ENCODE measurements around the gene HIP1R.

HIP1R gene, protein sequence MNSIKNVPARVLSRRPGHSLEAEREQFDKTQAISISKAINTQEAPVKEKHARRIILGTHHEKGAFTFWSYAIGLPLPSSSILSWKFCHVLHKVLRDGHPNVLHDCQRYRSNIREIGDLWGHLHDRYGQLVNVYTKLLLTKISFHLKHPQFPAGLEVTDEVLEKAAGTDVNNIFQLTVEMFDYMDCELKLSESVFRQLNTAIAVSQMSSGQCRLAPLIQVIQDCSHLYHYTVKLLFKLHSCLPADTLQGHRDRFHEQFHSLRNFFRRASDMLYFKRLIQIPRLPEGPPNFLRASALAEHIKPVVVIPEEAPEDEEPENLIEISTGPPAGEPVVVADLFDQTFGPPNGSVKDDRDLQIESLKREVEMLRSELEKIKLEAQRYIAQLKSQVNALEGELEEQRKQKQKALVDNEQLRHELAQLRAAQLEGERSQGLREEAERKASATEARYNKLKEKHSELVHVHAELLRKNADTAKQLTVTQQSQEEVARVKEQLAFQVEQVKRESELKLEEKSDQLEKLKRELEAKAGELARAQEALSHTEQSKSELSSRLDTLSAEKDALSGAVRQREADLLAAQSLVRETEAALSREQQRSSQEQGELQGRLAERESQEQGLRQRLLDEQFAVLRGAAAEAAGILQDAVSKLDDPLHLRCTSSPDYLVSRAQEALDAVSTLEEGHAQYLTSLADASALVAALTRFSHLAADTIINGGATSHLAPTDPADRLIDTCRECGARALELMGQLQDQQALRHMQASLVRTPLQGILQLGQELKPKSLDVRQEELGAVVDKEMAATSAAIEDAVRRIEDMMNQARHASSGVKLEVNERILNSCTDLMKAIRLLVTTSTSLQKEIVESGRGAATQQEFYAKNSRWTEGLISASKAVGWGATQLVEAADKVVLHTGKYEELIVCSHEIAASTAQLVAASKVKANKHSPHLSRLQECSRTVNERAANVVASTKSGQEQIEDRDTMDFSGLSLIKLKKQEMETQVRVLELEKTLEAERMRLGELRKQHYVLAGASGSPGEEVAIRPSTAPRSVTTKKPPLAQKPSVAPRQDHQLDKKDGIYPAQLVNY

GRCh38 chr12:122834921-122835749 is at the start of gene HIP1R:
Gene HIP1R, plus strand, starts transcription at chr12:122835457. Its CDS starts 94 bp downstream, at chr12:122835551.
- no peak for TF ChIP-seq CTCF (IDR thresholded peaks at IDR 0.05; ENCODE audit: low read depth, low read length, missing control alignments)
- H3K4me3 ChIP-seq (replicated peaks; ENCODE audit: low read depth, low read length) = peak within 1 kb of the TSS; percentile 58
- DNase-seq (ENCODE audit: extremely low read depth, low read depth) = no peak

GRCh38 chr12:122785503-122785902 is 49.8 kb upstream of the HIP1R start:
- no peak for TF ChIP-seq CTCF (IDR thresholded peaks at IDR 0.05; ENCODE audit: low read depth, low read length, missing control alignments)
- DNase-seq (ENCODE audit: extremely low read depth, low read depth) = no peak
- H3K4me3 ChIP-seq (replicated peaks; ENCODE audit: low read depth, low read length) = no peak overlapping the region

DNA sequence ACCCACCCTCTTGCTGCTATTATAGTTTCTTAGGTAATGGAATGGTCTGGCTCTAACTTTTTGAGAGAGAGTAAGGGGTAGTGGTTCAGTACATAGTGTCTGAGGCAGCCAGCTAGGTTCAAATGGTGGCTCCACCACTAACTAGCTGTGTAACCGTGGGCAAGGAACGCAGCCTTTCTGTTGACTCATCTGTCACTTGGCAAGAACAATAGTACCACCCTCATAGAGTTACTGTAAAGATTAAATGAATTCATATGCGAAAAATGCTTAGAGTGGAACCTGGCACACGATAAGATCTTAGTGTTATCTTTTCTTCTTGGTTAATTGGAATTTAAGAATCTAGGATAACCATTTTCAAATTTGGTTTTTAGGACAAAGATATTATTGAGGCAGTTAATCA is 46.9 kb upstream of the HIP1R start:
- H3K4me3 ChIP-seq (replicated peaks; ENCODE audit: low read depth, low read length) = no peak overlapping the region
- no peak for TF ChIP-seq CTCF (IDR thresholded peaks at IDR 0.05; ENCODE audit: low read depth, low read length, missing control alignments)
- DNase-seq (ENCODE audit: extremely low read depth, low read depth) = no peak

DNA sequence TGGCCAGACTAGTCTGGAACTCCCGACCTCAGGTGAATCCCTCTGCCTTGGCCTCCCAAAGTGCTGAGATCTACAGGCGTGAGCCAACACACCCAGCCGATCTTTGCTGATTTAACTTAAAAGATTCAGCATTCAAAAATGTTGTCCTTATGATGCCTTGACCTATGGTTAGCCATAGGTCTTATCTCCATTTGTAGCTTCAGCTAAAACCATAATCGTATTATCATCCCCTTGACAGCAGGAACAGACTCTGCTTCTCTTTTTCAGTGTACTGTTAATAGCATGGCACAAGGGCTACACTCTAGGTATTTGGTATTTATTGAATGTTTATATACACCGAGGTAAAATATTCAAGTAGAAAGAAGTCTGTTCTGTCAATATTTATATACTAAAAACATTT is 45.6 kb upstream of the HIP1R start:
- no peak overlapping the region for H3K4me3 ChIP-seq (replicated peaks; ENCODE audit: low read depth, low read length)
- no peak for DNase-seq (ENCODE audit: extremely low read depth, low read depth)
- TF ChIP-seq CTCF (IDR thresholded peaks at IDR 0.05; ENCODE audit: low read depth, low read length, missing control alignments) = no peak

DNA sequence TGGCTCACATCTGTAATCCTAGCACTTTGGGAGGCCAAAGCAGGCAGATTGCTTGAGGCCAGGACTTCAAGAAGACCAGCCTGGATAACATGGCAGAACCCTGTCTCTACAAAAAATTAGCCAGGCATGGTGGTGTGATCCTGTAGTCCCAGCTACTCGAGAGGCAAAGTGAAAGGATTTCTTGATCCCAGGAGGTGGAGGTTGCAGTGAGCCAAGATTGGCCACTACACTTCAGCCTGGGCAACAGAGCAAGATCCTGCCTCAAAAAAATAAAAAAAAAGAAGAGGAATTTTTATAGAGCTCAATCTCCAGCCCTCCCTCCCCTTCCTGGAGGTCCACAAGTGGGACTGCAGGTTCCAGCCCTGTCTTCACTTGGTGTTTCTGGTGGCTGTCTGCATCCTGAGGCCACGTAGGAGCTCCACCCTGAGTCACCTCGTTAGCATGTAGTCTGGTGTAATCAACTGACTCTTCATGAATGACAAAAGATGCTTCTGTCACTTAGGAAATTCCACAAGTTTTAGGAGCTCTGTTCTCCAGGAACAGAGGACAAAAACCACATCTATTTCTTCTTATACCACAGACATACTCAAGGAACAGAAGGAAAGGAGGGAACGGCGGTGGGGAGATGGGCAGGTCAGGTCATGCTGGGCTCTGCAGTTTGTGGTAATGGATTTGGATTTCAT is 44.7 kb upstream of the HIP1R start:
- no peak for TF ChIP-seq CTCF (IDR thresholded peaks at IDR 0.05; ENCODE audit: low read depth, low read length, missing control alignments)
- no peak overlapping the region for H3K4me3 ChIP-seq (replicated peaks; ENCODE audit: low read depth, low read length)
- no peak for DNase-seq (ENCODE audit: extremely low read depth, low read depth)

Measured in HFF-Myc (cell line).